ENCODE data around the gene SCAF4. TPM values are rescaled to one million over a fixed set of nuclear protein-coding genes. Genes with fewer than 3 reads are reported as not detected.

SCAF4 gene
- total and polyA plus RNA-seq, 2 of the 8 experiments (the other 6 are each of a cell fraction or from before 2014, with no cell fraction given) = 28.9 to 55.1 TPM

DNA sequence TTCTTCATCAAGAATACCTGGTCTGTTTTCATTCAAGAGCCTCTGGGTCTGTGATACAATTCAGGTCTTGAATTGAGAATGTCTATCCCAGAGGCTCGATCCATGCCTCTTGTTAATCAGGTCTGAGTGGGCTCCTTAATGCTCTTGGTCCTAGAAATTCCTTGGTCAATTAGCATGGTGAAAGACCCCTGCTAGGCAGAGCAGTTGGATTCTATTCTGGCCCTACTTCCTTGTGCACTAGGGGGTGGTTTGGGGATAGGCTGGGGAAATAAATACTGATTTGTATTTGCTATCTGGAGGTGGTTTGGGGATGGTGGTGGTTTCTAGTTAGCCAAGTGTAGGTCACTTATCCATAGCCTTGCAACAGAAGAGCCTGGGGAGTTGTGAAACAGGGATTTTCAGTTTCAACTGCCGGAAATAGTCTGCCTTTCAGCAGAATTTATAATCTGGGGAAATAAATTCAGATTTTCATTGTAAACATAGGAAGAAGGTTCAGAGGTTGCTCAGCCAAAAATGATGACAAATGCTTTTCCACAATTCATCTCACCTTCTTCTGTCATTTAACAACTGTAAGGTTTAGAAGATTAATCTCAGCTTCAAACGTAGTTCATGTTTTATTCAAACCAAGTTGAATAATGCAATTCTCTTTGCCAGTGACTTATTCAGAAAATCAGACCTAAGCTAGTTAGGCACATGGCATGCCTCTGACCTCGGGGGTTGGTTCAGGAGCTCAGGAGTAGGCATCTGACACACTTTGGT, 22.2 kb upstream of the SCAF4 start:
- no peak overlapping the region for H3K14ac ChIP-seq (ENCODE audit: insufficient read length)
- H3K4me3 ChIP-seq (ENCODE audit: extremely low read depth in 1 of 4, insufficient read depth in 2 of 4, low read depth in 3 of 4, low read length in 4 of 4) = peak overlapping the region in 1 of 4 experiments; percentile 37; a peak in 1 of 8 replicates
- H2BK12ac ChIP-seq (ENCODE audit: low read depth, low read length) = no peak overlapping the region
- no peak overlapping the region for H2BK15ac ChIP-seq (ENCODE audit: low read length)
- H3K27me3 ChIP-seq (replicated peaks in 1 of 4; ENCODE audit: control insufficient read depth in 3 of 4, extremely low read depth in 1 of 4, insufficient read depth in 3 of 4, low read length in 3 of 4) = no peaks in the 10 kb centered on the region
- H3K23ac ChIP-seq (ENCODE audit: insufficient read length) = no peak overlapping the region
- H4K20me1 ChIP-seq (replicated peaks in 1 of 2; ENCODE audit: control insufficient read depth in 1 of 2, insufficient read depth in 2 of 2, low read length in 2 of 2) = no peaks in the 10 kb centered on the region
- H3K56ac ChIP-seq (replicated peaks; ENCODE audit: insufficient read length, low read depth, low read length) = no peak overlapping the region
- no peak overlapping the region for H4K8ac ChIP-seq (ENCODE audit: extremely low read depth, insufficient read depth, low read length)
- no peak overlapping the region for H4K91ac ChIP-seq (replicated peaks; ENCODE audit: insufficient read length, low read length)
- FAIRE-seq (peak; percentile 66), DNase-seq (ENCODE audit: low read depth in 1 of 2, low spot score in 2 of 2) (peak in 1 of 2 experiments; percentile 23)
- H3K79me1 ChIP-seq (ENCODE audit: low read depth, low read length) = no peaks in the 10 kb centered on the region
- no peaks in the 10 kb centered on the region for H3K23me2 ChIP-seq (ENCODE audit: low read depth, low read length)
- ChIA-PET CTCF (ENCODE audit: partially characterized antibody) (interaction anchor here (0.7 to 1.2 kb wide), 3 partner anchors 9 to 52 kb away, joined by 3 read pairs; no protein-coding TSS in a partner anchor), POLR2A (ENCODE audit: partially characterized antibody) (interaction anchor here (1.5 to 1.7 kb wide), 2 partner anchors 22 to 23 kb away, joined by 3 to 6 read pairs; no protein-coding TSS in a partner anchor)
- no peak overlapping the region for H3K9ac ChIP-seq (replicated peaks in 1 of 4; ENCODE audit: extremely low read depth in 1 of 4, low read depth in 3 of 4, low read length in 3 of 4)
- no peak overlapping the region for H2BK5ac ChIP-seq (ENCODE audit: low read depth, low read length)
- H3K27ac ChIP-seq (ENCODE audit: low read depth, low read length) = no peak overlapping the region
- no peak overlapping the region for H3K4ac ChIP-seq (replicated peaks; ENCODE audit: insufficient read length, low read depth, low read length)
- H3K4me1 ChIP-seq (replicated peaks in 1 of 4; ENCODE audit: control insufficient read depth in 3 of 4, insufficient read depth in 4 of 4, low read length in 3 of 4) = peaks cover 0 to 8% (median 5%) of the 10 kb centered on the region in 4 experiments; a peak in 3 of 7 replicates
- 75% methylated on average over 4 of the region's 4 CpGs; no CpG with 5 or more reads in 1 of the 2 experiments for WGBS, 2 experiments (ENCODE audit: extremely low coverage in 1 of 2, insufficient coverage in 1 of 2, insufficient read length in 1 of 2, insufficient replicate concordance in 2 of 2, low coverage in 1 of 2, low lambda C conversion rate in 2 of 2, missing lambda C conversion rate in 1 of 2)
- no peak overlapping the region for H2AFZ ChIP-seq (ENCODE audit: low read length)
- no peak overlapping the region for H2BK120ac ChIP-seq (replicated peaks; ENCODE audit: low read depth, low read length)
- no peak overlapping the region for H2AK5ac ChIP-seq (ENCODE audit: low read depth, low read length)
- no peaks in the 10 kb centered on the region for H3K9me3 ChIP-seq (ENCODE audit: insufficient read depth in 2 of 2, low read depth in 1 of 2, low read length in 1 of 2)
- peak overlapping the region; percentile 4 to 15; a peak in 3 of 4 replicates for H3K4me2 ChIP-seq (ENCODE audit: insufficient read depth in 1 of 2, low read depth in 2 of 2, low read length in 2 of 2)
- no peaks in the 10 kb centered on the region for H3K36me3 ChIP-seq (ENCODE audit: control insufficient read depth in 2 of 4, insufficient read depth in 4 of 4, low read length in 3 of 4)
- no peaks in the 10 kb centered on the region for H3K79me2 ChIP-seq (ENCODE audit: control insufficient read depth in 1 of 2, insufficient read depth in 2 of 2, low read length in 2 of 2)
- H2BK20ac ChIP-seq (ENCODE audit: low read length) = no peak overlapping the region
- H4K5ac ChIP-seq (ENCODE audit: insufficient read length, low read depth, low read length) = no peak overlapping the region
- no peak overlapping the region; the same call in 1 of the 2 replicates for H3K18ac ChIP-seq (ENCODE audit: extremely low read depth, low read length)
- TF ChIP-seq HDAC6 (IDR thresholded peaks at IDR 0.05; ENCODE audit: low read depth, low read length) (no peak), RXRA (IDR thresholded peaks at IDR 0.05; ENCODE audit: insufficient read depth, low read depth, low read length) (no peak), CTBP2 (IDR thresholded peaks at IDR 0.05; ENCODE audit: borderline replicate concordance, insufficient read depth, insufficient read length, low read length) (no peak), BRCA1 (IDR thresholded peaks at IDR 0.05; ENCODE audit: low read depth, low read length) (no peak), SP2 (IDR thresholded peaks at IDR 0.05; ENCODE audit: low read length) (no peak), CREB1 (IDR thresholded peaks at IDR 0.05) (no peak), MAFK (IDR thresholded peaks at IDR 0.05; ENCODE audit: low read depth, low read length) (no peak), HDAC2 (IDR thresholded peaks at IDR 0.05; ENCODE audit: borderline replicate concordance in 1 of 2, low read depth in 2 of 2, low read length in 2 of 2) (peak in 1 of 2 experiments; percentile 82; a peak in 1 of 4 replicates), YY1 (IDR thresholded peaks at IDR 0.05; ENCODE audit: low read depth, low read length) (no peak), RNF2 (IDR thresholded peaks at IDR 0.05; ENCODE audit: borderline replicate concordance, low read depth, low read length, missing control alignments, poor library complexity, severe bottlenecking) (no peak), SP1 (IDR thresholded peaks at IDR 0.05; ENCODE audit: low read depth, low read length) (no peak), NANOG (IDR thresholded peaks at IDR 0.05; ENCODE audit: insufficient read depth, low read depth, low read length, poor library complexity, severe bottlenecking) (no peak)
